Measurements from ENCODE around the gene HPCAL1.

Gene HPCAL1

DNA sequence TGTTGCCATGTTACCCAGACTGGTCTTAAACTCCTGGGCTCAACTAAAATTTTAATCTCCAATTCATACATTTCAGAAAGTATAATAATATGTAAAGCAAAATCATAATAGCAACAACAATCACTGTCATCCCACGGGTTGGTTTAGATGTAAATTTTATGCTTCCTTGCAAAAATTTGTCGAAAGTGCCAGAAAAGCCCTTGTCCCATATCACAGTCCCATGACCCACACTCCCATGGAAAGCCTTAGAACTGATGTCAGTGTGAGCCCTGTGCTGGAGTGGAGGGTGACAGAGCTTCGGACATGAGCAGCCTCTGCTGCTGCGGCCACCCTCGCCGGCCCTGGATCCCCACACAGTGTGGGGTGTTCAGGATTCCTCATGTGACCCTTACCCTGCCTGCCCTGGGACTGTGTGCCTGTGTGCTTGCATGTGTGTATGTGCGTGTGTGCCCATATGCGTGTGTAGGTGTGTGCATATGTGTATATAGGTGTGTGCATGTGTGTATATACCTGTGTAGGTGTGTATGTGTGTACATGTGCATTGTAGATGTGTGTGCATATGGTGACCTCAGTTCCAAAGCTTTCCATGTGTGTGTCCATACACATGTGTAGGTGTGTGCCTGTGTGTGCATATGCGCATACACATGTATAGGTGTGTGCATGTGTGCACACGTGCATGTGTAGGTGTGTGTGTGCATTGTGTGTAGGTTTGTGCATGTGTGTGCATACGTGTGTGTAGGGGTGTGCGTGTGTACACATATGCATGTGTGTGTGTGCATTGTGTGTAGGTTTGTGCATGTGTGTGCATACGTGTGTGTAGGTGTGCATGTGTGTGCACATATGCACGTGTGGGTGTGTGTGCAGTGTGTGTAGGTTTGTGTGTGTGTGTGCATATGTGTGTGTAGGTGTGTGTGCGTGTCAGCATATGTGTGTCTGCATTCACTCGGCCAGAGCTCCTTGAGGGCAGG is 65.1 kb downstream of the HPCAL1 start:
- DNase-seq (ENCODE audit: low read depth in 2 of 3, low spot score in 2 of 3), result no peak

- DNase-seq (ENCODE audit: low read depth in 2 of 3, low spot score in 2 of 3), result no peak
Measured at GRCh38 chr2:10368491-10369231, 66.0 kb downstream of the HPCAL1 start.

DNA sequence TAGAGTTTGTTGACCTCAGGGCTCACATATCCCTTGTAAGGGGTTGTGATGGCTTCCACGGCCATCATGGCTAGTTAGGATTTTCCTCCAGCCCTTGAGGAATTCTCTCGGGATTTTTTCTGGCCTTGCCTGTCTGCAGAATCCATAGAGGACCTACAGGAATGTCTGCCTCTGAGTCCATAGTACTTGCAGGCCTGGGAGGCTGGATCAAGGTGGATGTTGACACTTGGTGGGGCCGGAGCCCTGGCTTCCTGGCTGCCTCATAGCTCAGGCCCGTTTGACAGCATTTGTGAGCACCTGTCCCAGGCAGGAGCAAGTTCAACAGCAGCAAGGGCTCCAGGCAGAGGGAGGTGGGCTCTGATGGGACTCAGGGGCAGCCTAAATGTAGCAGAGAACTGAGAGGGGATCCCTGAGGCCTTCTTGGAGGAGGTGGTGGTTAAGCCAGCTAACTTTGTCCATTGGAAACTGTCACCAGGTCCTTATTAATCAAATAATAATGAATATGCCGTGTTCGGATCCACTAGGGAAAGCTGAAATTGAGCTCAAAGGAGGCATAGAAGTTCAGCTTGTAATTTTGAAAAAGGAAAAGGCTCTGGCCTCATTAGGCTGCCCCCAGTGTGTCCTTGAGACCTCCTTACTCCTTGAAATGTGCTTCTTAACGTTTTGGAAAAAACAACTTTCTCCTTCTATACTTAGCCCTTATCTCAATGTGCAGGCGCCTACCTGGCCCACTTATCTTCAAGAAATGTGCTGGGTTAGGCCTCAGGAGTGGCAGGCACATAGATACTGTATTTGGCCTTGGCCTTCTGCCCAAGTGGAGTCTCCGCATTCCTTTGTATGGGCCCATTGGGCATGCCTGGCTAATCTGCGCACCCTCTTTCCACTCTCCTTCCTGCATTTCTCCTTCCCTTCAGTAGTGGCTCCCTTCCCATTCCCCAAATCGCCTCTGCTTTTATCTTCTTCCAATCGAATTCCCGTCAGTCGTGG is 66.9 kb downstream of the HPCAL1 start:
- no peak for DNase-seq (ENCODE audit: low read depth in 2 of 3, low spot score in 2 of 3)

- DNase-seq (ENCODE audit: low read depth in 2 of 3, low spot score in 2 of 3), result no peak
Measured at GRCh38 chr2:10370390-10370789, 67.7 kb downstream of the HPCAL1 start.

DNA sequence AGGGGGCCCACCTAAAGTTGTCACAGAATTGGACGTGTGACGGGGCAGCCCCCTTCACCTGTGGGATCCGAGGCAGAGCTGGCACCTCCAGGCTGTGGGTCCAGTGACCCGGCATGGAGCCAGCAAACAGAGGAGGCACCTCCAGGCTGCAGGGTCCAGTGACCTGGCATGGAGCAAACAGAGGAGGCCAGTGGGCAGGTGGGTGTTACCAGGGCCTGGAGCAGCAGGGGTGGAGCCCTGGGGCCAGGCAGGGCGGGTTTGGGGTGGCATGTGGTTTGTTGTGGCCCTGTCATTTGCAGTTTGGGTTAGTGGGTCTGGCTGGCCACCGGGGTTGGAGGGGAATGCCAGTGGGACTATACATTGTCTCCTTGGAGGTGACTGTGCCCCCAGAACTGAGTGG is 68.2 kb downstream of the HPCAL1 start:
- DNase-seq (ENCODE audit: low read depth in 2 of 3, low spot score in 2 of 3), result no peak

DNA sequence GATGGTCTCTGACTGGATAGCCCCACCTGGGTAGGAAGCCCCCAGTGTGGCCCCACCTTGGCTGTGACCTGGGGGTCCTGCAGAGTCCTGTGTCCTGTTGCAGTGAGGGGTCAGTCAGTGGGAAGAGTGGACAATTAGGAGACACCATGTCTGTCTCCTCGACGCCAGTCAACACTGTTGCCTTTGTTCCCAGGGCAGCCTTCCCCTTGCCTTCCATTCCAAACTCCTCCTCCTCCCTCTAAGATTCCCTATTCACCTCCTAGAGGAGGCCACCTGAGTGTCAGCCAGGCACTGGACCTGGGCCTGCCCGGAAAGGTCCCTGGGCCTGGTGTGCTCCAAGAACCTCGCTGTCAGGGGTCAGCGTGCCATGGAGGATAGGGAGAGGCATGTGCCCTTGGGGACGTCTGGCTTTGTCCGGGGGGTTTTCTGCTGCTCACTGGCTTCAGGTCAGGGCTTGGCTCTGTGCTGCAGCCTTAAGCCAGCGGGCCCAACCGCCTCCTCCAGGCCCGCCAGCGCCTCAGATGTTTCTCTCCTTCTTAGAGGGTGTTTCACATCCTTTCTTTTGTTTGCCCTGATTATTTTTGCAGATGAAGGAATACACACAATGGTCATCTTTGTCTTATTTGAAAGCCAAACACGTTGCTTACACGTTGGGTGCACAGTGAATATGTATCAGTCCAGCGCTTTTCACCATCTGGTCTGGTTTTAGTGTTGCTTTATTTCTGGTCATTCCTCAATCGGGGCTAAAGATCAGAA is 68.9 kb downstream of the HPCAL1 start:
- DNase-seq (ENCODE audit: low read depth in 2 of 3, low spot score in 2 of 3), result no peak

GRCh38 chr2:10372203-10372861 is 69.6 kb downstream of the HPCAL1 start:
- no peak for DNase-seq (ENCODE audit: low read depth in 2 of 3, low spot score in 2 of 3)

- no peak for DNase-seq (ENCODE audit: low read depth in 2 of 3, low spot score in 2 of 3)
Measured at GRCh38 chr2:10372862-10373240, 70.1 kb downstream of the HPCAL1 start.

DNA sequence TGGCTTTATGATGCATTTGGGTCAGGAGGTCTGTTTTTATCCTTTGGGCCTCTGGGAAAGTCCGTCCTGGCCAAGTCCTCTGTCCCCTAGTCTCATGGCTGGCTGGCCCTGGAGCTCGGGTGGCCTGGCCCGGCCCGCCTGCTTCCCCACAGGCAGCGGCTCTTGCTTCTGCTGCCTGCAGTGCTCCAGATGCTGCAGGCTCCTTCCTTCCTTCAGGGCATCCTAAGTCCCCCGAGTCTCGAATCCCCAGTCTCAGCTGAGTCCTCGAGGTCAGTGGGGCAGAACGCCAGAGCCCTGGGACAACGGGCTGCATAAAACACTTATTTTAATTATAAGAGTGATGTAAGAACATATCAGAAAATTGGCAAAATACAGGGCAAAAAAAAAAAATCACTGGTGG is 71.2 kb downstream of the HPCAL1 start:
- DNase-seq (ENCODE audit: low read depth in 2 of 3, low spot score in 2 of 3), result no peak

- no peak for DNase-seq (ENCODE audit: low read depth in 2 of 3, low spot score in 2 of 3)
Measured at GRCh38 chr2:10374362-10374943, 71.7 kb downstream of the HPCAL1 start.

GRCh38 chr2:10375570-10376281 is 73.0 kb downstream of the HPCAL1 start:
- no peak for DNase-seq (ENCODE audit: low read depth in 2 of 3, low spot score in 2 of 3)

DNA sequence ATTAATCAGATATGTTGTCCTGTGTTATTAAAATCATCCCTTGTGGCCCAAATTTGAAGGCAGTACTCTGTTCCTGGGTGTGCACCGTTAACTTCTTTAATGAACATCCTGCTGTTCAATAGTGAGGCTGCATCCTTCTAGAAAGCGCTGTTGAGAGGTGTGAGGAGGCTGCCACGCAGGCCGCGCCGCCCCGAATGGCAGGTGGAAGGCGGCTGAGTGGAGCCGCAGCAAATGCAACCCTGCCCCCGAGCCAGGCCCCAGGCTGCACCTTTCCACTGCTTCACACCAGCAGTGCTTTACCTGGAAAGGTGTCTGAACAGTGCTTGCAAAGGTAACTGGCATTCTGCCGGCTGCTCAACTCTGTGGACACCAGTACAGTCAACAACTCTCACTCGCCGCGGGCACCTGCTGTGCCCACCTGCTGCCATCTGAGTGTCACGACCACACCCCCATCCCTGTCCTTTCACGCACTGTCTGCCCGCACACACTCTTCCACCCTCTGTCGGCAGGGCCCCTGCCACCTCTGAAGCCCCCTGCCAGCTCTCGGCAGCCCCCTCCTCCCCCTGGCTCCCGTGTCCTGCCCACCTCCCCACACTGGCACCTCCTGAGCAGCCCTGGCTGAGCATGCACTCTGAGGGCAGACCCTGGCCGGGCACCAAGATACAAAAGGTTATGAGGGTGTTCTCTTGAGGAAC is 74.5 kb downstream of the HPCAL1 start:
- DNase-seq (ENCODE audit: low read depth in 2 of 3, low spot score in 2 of 3), result no peak

GRCh38 chr2:10377747-10378085 is 75.0 kb downstream of the HPCAL1 start:
- no peak for DNase-seq (ENCODE audit: low read depth in 2 of 3, low spot score in 2 of 3)

GRCh38 chr2:10378189-10378588 is 75.5 kb downstream of the HPCAL1 start:
- no peak for DNase-seq (ENCODE audit: low read depth in 2 of 3, low spot score in 2 of 3)

- DNase-seq (ENCODE audit: low read depth in 2 of 3, low spot score in 2 of 3), result no peak
Measured at GRCh38 chr2:10380048-10380926, 77.6 kb downstream of the HPCAL1 start.

- DNase-seq (ENCODE audit: low read depth in 2 of 3, low spot score in 2 of 3), result no peak
Measured at GRCh38 chr2:10381997-10382353, 79.3 kb downstream of the HPCAL1 start.

- DNase-seq (ENCODE audit: low read depth in 2 of 3, low spot score in 2 of 3), result no peak
Measured at GRCh38 chr2:10382354-10383061, 79.8 kb downstream of the HPCAL1 start.

Measured in activated CD8-positive, alpha-beta memory T cell treated with anti-CD3 and anti-CD28 coated beads for 48 hours (primary cell).